Measurements from ENCODE around the gene DDX24.

Gene DDX24

DNA sequence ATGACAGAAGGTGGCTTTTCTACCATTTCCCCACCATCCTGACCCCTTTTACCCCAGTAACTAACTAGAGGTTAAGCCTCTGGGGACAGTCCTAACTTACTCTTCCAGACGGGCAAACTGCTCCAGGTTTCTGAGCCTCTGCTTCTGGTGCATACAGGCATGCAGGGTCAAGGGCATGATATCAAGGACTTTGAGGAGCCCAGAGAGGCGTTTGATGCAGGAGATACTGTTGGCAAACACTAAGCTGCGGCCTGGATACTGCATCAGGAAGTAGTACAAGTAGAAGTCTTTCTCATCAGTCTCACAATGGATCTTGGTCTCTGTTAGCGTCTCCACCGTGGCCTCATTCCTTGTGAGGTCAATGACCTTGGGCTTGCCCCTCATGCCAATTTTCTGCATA lies 21.0 kb downstream of the DDX24 start:
- DNase-seq (ENCODE audit: low spot score): no peak
- TF ChIP-seq, protein P1, sequence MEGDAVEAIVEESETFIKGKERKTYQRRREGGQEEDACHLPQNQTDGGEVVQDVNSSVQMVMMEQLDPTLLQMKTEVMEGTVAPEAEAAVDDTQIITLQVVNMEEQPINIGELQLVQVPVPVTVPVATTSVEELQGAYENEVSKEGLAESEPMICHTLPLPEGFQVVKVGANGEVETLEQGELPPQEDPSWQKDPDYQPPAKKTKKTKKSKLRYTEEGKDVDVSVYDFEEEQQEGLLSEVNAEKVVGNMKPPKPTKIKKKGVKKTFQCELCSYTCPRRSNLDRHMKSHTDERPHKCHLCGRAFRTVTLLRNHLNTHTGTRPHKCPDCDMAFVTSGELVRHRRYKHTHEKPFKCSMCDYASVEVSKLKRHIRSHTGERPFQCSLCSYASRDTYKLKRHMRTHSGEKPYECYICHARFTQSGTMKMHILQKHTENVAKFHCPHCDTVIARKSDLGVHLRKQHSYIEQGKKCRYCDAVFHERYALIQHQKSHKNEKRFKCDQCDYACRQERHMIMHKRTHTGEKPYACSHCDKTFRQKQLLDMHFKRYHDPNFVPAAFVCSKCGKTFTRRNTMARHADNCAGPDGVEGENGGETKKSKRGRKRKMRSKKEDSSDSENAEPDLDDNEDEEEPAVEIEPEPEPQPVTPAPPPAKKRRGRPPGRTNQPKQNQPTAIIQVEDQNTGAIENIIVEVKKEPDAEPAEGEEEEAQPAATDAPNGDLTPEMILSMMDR (IDR thresholded peaks at IDR 0.05; ENCODE audit: borderline replicate concordance, control extremely low read depth, extremely low read depth, insufficient read depth, missing control alignments): no peak
- in situ Hi-C loops (cut with MboI; ENCODE audit: low sequenced_read_pairs, unreplicated experiment): no loop called here

GRCh38 chr14:94058674-94059138 lies 22.3 kb downstream of the DDX24 start:
- TF ChIP-seq, protein P1 (IDR thresholded peaks at IDR 0.05; ENCODE audit: borderline replicate concordance, control extremely low read depth, extremely low read depth, insufficient read depth, missing control alignments): no peak
- in situ Hi-C loops (cut with MboI; ENCODE audit: low sequenced_read_pairs, unreplicated experiment): no loop called here
- DNase-seq (ENCODE audit: low spot score): no peak

DNA sequence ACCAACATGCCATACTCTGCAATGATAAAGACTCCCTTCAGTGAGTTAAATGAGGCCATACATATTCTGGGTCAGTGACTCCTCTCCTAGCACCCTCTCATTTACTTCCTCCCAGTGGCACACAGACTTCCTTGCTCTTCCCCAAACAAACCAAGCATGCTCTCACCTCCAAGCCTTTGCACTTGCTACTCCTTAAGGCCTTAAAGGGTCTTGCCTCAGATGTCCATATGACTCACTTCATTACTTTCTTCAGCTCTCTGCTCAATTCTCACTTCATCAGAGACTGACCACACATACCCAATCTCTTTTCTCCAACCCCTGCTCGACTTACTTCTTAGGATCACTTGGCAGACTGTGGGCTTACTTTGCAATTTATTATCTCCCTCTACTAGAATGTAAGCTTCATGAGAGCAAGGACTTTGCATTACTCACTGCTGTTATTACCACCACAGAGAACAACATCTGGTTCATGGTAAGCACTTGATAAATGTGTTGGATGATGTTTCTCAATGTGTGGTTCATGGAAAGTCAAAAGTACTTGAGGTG lies 22.8 kb downstream of the DDX24 start:
- TF ChIP-seq, protein P1 (IDR thresholded peaks at IDR 0.05; ENCODE audit: borderline replicate concordance, control extremely low read depth, extremely low read depth, insufficient read depth, missing control alignments): no peak
- DNase-seq (ENCODE audit: low spot score): no peak
- in situ Hi-C loops (cut with MboI; ENCODE audit: low sequenced_read_pairs, unreplicated experiment): no loop called here

GRCh38 chr14:94056579-94057308 lies 24.3 kb downstream of the DDX24 start:
- TF ChIP-seq, protein P1 (IDR thresholded peaks at IDR 0.05; ENCODE audit: borderline replicate concordance, control extremely low read depth, extremely low read depth, insufficient read depth, missing control alignments): no peak
- in situ Hi-C loops (cut with MboI; ENCODE audit: low sequenced_read_pairs, unreplicated experiment): no loop called here
- DNase-seq (ENCODE audit: low spot score): peak; percentile 50

GRCh38 chr14:94054936-94055335 lies 26.1 kb downstream of the DDX24 start:
- no peak for DNase-seq (ENCODE audit: low spot score)
- TF ChIP-seq, protein P1 (IDR thresholded peaks at IDR 0.05; ENCODE audit: borderline replicate concordance, control extremely low read depth, extremely low read depth, insufficient read depth, missing control alignments): no peak
- in situ Hi-C loops (cut with MboI; ENCODE audit: low sequenced_read_pairs, unreplicated experiment): no loop called here

GRCh38 chr14:94054401-94054800 lies 26.6 kb downstream of the DDX24 start:
- TF ChIP-seq, protein P1 (IDR thresholded peaks at IDR 0.05; ENCODE audit: borderline replicate concordance, control extremely low read depth, extremely low read depth, insufficient read depth, missing control alignments): no peak
- in situ Hi-C loops (cut with MboI; ENCODE audit: low sequenced_read_pairs, unreplicated experiment): no loop called here
- no peak for DNase-seq (ENCODE audit: low spot score)
